Lung (tissue), 12 donors: Measurements from ENCODE around the gene VMO1. TPM values are rescaled to one million over a fixed set of nuclear protein-coding genes. Genes with fewer than 3 reads are reported as not detected.

Experiments used
- ATAC-seq: fragments of 200-7000 bp; cut with Tn5 transposase; one replicate; pipeline ENCODE4 v1.9.1; 2020; ENCODE audit warnings: moderate number of reproducible peaks; ENCODE audit not compliant: insufficient read depth, low FRiP score
- DNase-seq, 3 donors: peaks; one replicate each; pipeline ENCODE4 v3.0.0-alpha.2; 2013 to 2017
- H3K27ac ChIP-seq, 2 donors: one replicate each; pipeline ENCODE4 v1.5.1; 2013; ENCODE audit warnings: mild to moderate bottlenecking in 2 of 2, moderate library complexity in 2 of 2, control low read depth in 1 of 2, inconsistent platforms in 1 of 2, low read depth in 1 of 2, low read length in 1 of 2
- H3K27me3 ChIP-seq, 3 donors: one replicate each; pipeline ENCODE4 v1.5.1; 2013; ENCODE audit warnings: low read length in 2 of 3; ENCODE audit not compliant: control insufficient read depth in 3 of 3, insufficient read depth in 3 of 3
- H3K36me3 ChIP-seq, 4 donors: one replicate each; pipeline ENCODE4 v1.5.1; 2013; ENCODE audit warnings: low read length in 4 of 4, mild to moderate bottlenecking in 1 of 4, moderate library complexity in 1 of 4; ENCODE audit not compliant: control insufficient read depth in 4 of 4, insufficient read depth in 4 of 4
- H3K4me1 ChIP-seq, 5 donors: one replicate each; pipeline ENCODE4 v1.5.1; 2013; ENCODE audit warnings: low read length in 5 of 5, mild to moderate bottlenecking in 2 of 5, moderate library complexity in 1 of 5; ENCODE audit not compliant: control insufficient read depth in 5 of 5, insufficient read depth in 5 of 5
- H3K4me3 ChIP-seq: one replicate; pipeline ENCODE4 v1.5.1; 2013; ENCODE audit warnings: mild to moderate bottlenecking, control low read depth, moderate library complexity
- H3K9ac ChIP-seq, 2 donors: one replicate each; pipeline ENCODE4 v1.5.1; 2013; ENCODE audit warnings: low read length in 2 of 2, control low read depth in 1 of 2; ENCODE audit not compliant: insufficient read depth in 1 of 2
- H3K9me3 ChIP-seq, 4 donors: one replicate each; pipeline ENCODE4 v1.5.1; 2013; ENCODE audit warnings: low read length in 3 of 4, mild to moderate bottlenecking in 1 of 4, moderate library complexity in 1 of 4; ENCODE audit not compliant: control insufficient read depth in 4 of 4, insufficient read depth in 3 of 4
- WGBS, 2 donors: extraction: QIAGEN DNeasy Blood & Tissue Kit; methylation state at CpG; one replicate each; pipeline ENCODE4 v1.1.7; 2013; 5-methylcytosine and 5-hydroxymethylcytosine counted together
- polyA plus RNA-seq, 2 donors: library from polyadenylated mRNA; stranded (reverse); fragments of 200-250 nt; gene quantifications; one replicate each; pipeline ENCODE4 v1.2.1, GENCODE V29; 2013
- total RNA-seq, 2 donors: library from RNA; depleted of rRNA in 1 of 2; stranded (reverse); fragments of >200 nt in 1 of 2; gene quantifications; one replicate each; pipeline ENCODE4 v1.2.1, GENCODE V29; 2014 to 2021
- TF ChIP-seq, protein P1 (sequence below): IDR thresholded peaks from 2 replicates; pipeline ENCODE4 v1.5.1; 2012; ENCODE audit warnings: mild to moderate bottlenecking; ENCODE audit errors: control extremely low read depth, extremely low read depth
- donor health status: control.
- donor health status: control.
- donor health status: Bipolar disorder and iron deficiency.
- donor health status: healthy.
- donor health status: DM: yes; HTN: yes; CAD: no.

VMO1 gene
- total and polyA plus RNA-seq, 4 donors, result 2.1 to 21.8 (median 17.7) TPM

- TF ChIP-seq, protein P1, sequence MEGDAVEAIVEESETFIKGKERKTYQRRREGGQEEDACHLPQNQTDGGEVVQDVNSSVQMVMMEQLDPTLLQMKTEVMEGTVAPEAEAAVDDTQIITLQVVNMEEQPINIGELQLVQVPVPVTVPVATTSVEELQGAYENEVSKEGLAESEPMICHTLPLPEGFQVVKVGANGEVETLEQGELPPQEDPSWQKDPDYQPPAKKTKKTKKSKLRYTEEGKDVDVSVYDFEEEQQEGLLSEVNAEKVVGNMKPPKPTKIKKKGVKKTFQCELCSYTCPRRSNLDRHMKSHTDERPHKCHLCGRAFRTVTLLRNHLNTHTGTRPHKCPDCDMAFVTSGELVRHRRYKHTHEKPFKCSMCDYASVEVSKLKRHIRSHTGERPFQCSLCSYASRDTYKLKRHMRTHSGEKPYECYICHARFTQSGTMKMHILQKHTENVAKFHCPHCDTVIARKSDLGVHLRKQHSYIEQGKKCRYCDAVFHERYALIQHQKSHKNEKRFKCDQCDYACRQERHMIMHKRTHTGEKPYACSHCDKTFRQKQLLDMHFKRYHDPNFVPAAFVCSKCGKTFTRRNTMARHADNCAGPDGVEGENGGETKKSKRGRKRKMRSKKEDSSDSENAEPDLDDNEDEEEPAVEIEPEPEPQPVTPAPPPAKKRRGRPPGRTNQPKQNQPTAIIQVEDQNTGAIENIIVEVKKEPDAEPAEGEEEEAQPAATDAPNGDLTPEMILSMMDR, result no peak
- no peaks in the 10 kb centered on the region for H3K36me3 ChIP-seq
- no peak overlapping the region for H3K9ac ChIP-seq
Measured at GRCh38 chr17:4785311-4786105, 656 bp downstream of the VMO1 start.

DNA sequence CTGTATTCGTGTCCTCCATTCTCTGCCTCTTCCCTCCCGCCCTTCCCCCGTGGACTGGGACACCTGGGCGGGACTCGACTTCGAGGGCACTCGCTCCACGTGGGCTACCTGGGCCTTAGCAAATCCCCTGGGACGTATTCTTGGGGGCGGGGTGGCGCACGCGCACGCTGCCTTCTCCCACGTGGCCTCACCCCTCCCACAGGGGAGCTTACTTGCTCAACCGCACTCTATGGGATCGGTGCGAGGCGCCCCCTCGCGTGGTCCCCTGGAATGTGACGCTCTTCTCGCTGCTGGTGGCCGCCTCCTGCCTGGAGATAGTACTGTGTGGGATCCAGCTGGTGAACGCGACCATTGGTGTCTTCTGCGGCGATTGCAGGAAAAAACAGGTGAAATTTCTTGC, 3.5 kb downstream of the VMO1 start:
- Histone ChIP-seq H3K27me3 (peaks cover 0 to 57% (median 33%) of the 10 kb centered on the region in 3 donors), H3K36me3 (no peaks in the 10 kb centered on the region), H3K4me1 (peaks cover 4 to 17% (median 12%) of the 10 kb centered on the region in 5 donors), H3K9me3 (peaks cover 0 to 2% (median 0%) of the 10 kb centered on the region in 4 donors), H3K4me3 (no peak overlapping the region), H3K27ac (no peak overlapping the region), H3K9ac (no peak overlapping the region)
- no peak for ATAC-seq
- WGBS, 2 donors, result 19 to 29% methylated on average over 26 to 28 of the region's 28 CpGs
- DNase-seq, result no peak
- TF ChIP-seq, protein P1, result no peak

More at GRCh38 chr17:4785311-4786105, 656 bp downstream of the VMO1 start:
- Histone ChIP-seq H3K27me3 (peaks cover 0 to 47% (median 33%) of the 10 kb centered on the region in 3 donors), H3K9me3 (peaks cover 0 to 2% (median 0%) of the 10 kb centered on the region in 4 donors), H3K4me1 (peaks cover 4 to 32% (median 14%) of the 10 kb centered on the region in 5 donors), H3K4me3 (no peak overlapping the region), H3K27ac (no peak overlapping the region)
- DNase-seq (no peak), ATAC-seq (no peak)
- 7 to 12% methylated on average over 55 to 61 of the region's 61 CpGs for WGBS, 2 donors

GRCh38 chr17:4780325-4780955, 5.7 kb downstream of the VMO1 start:
- Histone ChIP-seq H3K4me1 (peaks cover 0 to 3% (median 2%) of the 10 kb centered on the region in 5 donors), H3K9ac (no peak overlapping the region), H3K36me3 (no peaks in the 10 kb centered on the region), H3K4me3 (no peak overlapping the region), H3K27me3 (peaks cover 0 to 43% (median 28%) of the 10 kb centered on the region in 3 donors), H3K9me3 (peaks cover 0 to 2% (median 0%) of the 10 kb centered on the region in 4 donors), H3K27ac (no peak overlapping the region)
- ATAC-seq (no peak), DNase-seq (no peak)
- TF ChIP-seq, protein P1, result no peak
- whole genome bisulfite sequencing, 2 donors, result 82 to 83% methylated on average over 11 of the region's 11 CpGs
